Measurements from ENCODE around the gene RHOB.
"Not testable (repeated sequence)": the region's sequence is repeated elsewhere in the genome, so short reads cannot be mapped to it uniquely, and the experiment has no call there.

- TF ChIP-seq, protein P1, sequence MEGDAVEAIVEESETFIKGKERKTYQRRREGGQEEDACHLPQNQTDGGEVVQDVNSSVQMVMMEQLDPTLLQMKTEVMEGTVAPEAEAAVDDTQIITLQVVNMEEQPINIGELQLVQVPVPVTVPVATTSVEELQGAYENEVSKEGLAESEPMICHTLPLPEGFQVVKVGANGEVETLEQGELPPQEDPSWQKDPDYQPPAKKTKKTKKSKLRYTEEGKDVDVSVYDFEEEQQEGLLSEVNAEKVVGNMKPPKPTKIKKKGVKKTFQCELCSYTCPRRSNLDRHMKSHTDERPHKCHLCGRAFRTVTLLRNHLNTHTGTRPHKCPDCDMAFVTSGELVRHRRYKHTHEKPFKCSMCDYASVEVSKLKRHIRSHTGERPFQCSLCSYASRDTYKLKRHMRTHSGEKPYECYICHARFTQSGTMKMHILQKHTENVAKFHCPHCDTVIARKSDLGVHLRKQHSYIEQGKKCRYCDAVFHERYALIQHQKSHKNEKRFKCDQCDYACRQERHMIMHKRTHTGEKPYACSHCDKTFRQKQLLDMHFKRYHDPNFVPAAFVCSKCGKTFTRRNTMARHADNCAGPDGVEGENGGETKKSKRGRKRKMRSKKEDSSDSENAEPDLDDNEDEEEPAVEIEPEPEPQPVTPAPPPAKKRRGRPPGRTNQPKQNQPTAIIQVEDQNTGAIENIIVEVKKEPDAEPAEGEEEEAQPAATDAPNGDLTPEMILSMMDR (IDR thresholded peaks at IDR 0.05; ENCODE audit: low read depth, low read length, poor library complexity, severe bottlenecking), result not testable (repeated sequence)
- TF ChIP-seq EZH2phosphoT487 (IDR thresholded peaks at IDR 0.05; ENCODE audit: borderline replicate concordance, low read length), result not testable (repeated sequence)
These were observed 12.0 kb downstream of the RHOB start for GRCh38 chr2:20458737-20459484.
